DOHH2 (cell line): ENCODE data around the gene EIF2S2.

Experiments used
- EZH2phosphoT487 ChIP-seq: fragments of 200-600 bp; sonication (generic); IDR thresholded peaks from 2 replicates; pipeline ENCODE4 v1.6.1; 2017; ENCODE audit warnings: borderline replicate concordance, mild to moderate bottlenecking, antibody characterized with exemption, low read length, moderate library complexity, mixed read lengths
- TF ChIP-seq, protein P1 (sequence below): fragments of 200-600 bp; sonication (generic); IDR thresholded peaks from one replicate; pipeline ENCODE4 v1.5.1; 2014; ENCODE audit warnings: antibody characterized with exemption, mild to moderate bottlenecking, low read depth, low read length; ENCODE audit not compliant: poor library complexity, severe bottlenecking

DNA sequence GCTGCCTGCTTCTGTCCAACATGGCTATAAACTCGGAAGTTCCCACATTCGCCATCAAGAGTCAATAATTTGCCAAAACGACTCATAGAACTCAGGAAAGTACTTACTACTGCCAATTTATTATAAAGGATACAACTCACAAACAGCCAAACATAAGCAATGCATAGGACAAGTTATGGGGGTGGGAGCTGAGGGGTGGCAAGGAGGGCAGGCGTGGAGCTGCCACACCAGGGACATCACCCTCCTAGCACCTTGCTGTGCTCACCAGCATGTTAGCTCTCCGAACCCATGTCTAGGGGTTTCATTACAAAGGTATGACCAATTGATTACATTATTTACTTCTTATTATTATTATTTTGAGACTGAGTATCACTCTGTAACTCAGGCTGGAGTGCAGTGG is 12.4 kb downstream of the EIF2S2 start:
- TF ChIP-seq, protein P1, sequence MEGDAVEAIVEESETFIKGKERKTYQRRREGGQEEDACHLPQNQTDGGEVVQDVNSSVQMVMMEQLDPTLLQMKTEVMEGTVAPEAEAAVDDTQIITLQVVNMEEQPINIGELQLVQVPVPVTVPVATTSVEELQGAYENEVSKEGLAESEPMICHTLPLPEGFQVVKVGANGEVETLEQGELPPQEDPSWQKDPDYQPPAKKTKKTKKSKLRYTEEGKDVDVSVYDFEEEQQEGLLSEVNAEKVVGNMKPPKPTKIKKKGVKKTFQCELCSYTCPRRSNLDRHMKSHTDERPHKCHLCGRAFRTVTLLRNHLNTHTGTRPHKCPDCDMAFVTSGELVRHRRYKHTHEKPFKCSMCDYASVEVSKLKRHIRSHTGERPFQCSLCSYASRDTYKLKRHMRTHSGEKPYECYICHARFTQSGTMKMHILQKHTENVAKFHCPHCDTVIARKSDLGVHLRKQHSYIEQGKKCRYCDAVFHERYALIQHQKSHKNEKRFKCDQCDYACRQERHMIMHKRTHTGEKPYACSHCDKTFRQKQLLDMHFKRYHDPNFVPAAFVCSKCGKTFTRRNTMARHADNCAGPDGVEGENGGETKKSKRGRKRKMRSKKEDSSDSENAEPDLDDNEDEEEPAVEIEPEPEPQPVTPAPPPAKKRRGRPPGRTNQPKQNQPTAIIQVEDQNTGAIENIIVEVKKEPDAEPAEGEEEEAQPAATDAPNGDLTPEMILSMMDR = no peak
- no peak for TF ChIP-seq EZH2phosphoT487
